Thyroid gland (tissue), 4 donors: ENCODE data around the gene NAXD. TPM values are rescaled to one million over a fixed set of nuclear protein-coding genes. Genes with fewer than 3 reads are reported as not detected.

Experiments used
- DNase-seq, 2 donors: peaks; one replicate each; pipeline ENCODE4 v3.0.0-alpha.2; 2019
- H3K27ac ChIP-seq, 3 donors: fragments of 200-600 bp; sonication (generic); 1 replicate in 2 of 3; 2 replicates in 1 of 3; pipeline ENCODE4 v1.5.1; 2016 to 2019; ENCODE audit warnings: mild to moderate bottlenecking in 1 of 3, moderate library complexity in 1 of 3
- H3K27me3 ChIP-seq: fragments of 200-600 bp; sonication (generic); one replicate; pipeline ENCODE4 v1.5.1; 2019
- H3K36me3 ChIP-seq, 2 donors: fragments of 200-600 bp; sonication (generic); one replicate each; pipeline ENCODE4 v1.5.1; 2016 to 2019
- H3K4me1 ChIP-seq, 2 donors: fragments of 200-600 bp; sonication (generic); one replicate each; pipeline ENCODE4 v1.5.1; 2017 to 2019
- H3K4me3 ChIP-seq, 3 donors: fragments of 200-600 bp; sonication (generic); replicated peaks in 1 of 3; 1 replicate in 2 of 3; 2 replicates in 1 of 3; pipeline ENCODE4 v1.5.1; 2016; ENCODE audit warnings: mild to moderate bottlenecking in 1 of 3
- H3K9me3 ChIP-seq: fragments of 200-600 bp; sonication (generic); one replicate; pipeline ENCODE4 v1.5.1; 2017
- POLR2A ChIP-seq, 2 donors: fragments of 450-650 bp; IDR thresholded peaks; one replicate each; pipeline ENCODE4 v1.6.1; 2017; ENCODE audit warnings: antibody characterized with exemption in 2 of 2, mild to moderate bottlenecking in 2 of 2, moderate library complexity in 1 of 2
- WGBS, 2 donors: methylation state at CpG; one replicate each; pipeline ENCODE4 v1.1.5; 2017; 5-methylcytosine and 5-hydroxymethylcytosine counted together
- intact Hi-C: fragments of 100-400 bp; cut with DNase I; formaldehyde crosslinking; loops from one replicate; pipeline ENCODE4 v1.15.1; 2023
- total RNA-seq, 4 donors: library from RNA; depleted of rRNA; stranded (reverse); fragments of >200 nt; gene quantifications; one replicate each; pipeline ENCODE4 v1.2.3, GENCODE V29; 2016
- TF ChIP-seq, protein P1 (sequence below), 6 experiments: fragments of 200-600 bp in 3 of 6; fragments of 450-650 bp in 3 of 6; sonication (generic) in 3 of 6; IDR thresholded peaks; one replicate each; pipeline ENCODE4 v1.5.1; 2016 to 2019; ENCODE audit warnings: antibody characterized with exemption in 6 of 6, mild to moderate bottlenecking in 2 of 6, inconsistent platforms in 1 of 6, moderate library complexity in 1 of 6

The NAXD gene
- total RNA-seq, 4 donors from 2014 or later, result 38.2 to 46.6 (median 42.8) TPM

DNA sequence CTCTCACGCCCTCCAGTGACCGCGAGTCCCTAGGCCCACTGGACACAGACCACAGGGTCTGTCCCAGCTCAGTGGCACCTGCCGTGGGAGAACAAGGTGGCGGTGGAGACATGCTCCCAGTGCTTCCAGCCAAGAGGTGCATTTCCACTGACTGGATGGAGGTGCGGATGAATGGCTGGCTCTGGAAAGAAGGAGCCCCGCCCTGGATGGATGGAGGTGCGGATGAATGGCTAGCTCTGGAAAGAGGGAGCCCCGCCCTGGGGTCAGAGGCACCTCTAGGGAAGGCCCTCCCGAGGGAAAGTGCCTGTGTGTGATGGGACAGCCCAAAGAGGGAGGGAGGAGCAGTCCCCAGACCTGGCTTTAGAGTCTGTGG is 32.0 kb downstream of the NAXD start:
- intact Hi-C loops, result loop anchor here (10.0 kb wide), 1 partner anchor 57 kb away; the partner anchor contains the start of gene CARS2
- 90 to 95% methylated on average over 7 to 10 of the region's 10 CpGs for WGBS, 2 donors
- H3K27ac ChIP-seq, result no peak overlapping the region
- no peaks in the 10 kb centered on the region for H3K27me3 ChIP-seq
- H3K36me3 ChIP-seq, result peaks cover 8 to 14% of the 10 kb centered on the region in 2 donors
- DNase-seq, result no peak
- H3K9me3 ChIP-seq, result no peaks in the 10 kb centered on the region
- H3K4me3 ChIP-seq, result no peak overlapping the region
- peaks cover 13 to 19% of the 10 kb centered on the region in 2 donors for H3K4me1 ChIP-seq
- TF ChIP-seq POLR2A (IDR thresholded peaks at IDR 0.05), result no peak
- TF ChIP-seq, protein P1, sequence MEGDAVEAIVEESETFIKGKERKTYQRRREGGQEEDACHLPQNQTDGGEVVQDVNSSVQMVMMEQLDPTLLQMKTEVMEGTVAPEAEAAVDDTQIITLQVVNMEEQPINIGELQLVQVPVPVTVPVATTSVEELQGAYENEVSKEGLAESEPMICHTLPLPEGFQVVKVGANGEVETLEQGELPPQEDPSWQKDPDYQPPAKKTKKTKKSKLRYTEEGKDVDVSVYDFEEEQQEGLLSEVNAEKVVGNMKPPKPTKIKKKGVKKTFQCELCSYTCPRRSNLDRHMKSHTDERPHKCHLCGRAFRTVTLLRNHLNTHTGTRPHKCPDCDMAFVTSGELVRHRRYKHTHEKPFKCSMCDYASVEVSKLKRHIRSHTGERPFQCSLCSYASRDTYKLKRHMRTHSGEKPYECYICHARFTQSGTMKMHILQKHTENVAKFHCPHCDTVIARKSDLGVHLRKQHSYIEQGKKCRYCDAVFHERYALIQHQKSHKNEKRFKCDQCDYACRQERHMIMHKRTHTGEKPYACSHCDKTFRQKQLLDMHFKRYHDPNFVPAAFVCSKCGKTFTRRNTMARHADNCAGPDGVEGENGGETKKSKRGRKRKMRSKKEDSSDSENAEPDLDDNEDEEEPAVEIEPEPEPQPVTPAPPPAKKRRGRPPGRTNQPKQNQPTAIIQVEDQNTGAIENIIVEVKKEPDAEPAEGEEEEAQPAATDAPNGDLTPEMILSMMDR (IDR thresholded peaks at IDR 0.05), result no peak

DNA sequence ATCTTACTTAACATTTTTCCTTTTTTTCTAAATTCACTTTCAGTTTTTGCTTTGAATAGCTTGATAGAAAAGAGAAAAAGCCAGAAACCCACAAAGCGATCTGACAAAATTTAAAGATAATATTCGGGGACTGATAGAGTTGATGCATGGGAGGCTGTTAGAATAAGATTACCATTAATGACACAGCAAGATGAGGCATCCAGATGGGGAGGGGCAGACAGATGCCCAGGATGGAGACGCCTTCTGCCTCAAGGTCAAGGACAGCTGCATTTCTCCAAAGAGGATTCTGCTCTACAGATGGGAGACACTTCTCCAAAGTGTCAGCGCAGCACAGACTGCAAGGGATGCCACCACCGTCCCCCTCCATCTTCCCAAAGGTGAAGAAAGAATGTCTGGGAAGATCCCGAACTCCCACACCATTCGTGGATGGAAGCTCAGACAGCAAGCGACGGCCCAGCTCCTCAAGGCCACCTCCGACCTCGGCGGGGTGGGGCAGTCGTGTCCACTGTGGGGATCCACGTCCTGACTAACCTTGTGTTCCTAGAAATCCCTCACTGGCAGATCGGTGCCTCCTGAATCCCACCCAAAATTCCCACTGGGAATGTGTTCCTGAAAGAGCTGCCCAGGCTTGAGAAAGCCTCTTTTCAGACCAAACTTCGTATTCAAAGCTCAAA is 32.9 kb downstream of the NAXD start:
- peaks cover 13 to 17% of the 10 kb centered on the region in 2 donors for H3K4me1 ChIP-seq
- WGBS, 2 donors, result 80 to 96% methylated on average over 9 to 16 of the region's 16 CpGs
- peaks cover 8 to 10% of the 10 kb centered on the region in 2 donors for H3K36me3 ChIP-seq
- no peak overlapping the region for H3K4me3 ChIP-seq
- H3K9me3 ChIP-seq, result no peaks in the 10 kb centered on the region
- no peak overlapping the region for H3K27ac ChIP-seq
- no peak for DNase-seq
- intact Hi-C loops, result loop anchor here (10.0 kb wide), 1 partner anchor 57 kb away; the partner anchor contains the start of gene CARS2
- TF ChIP-seq, protein P1 (IDR thresholded peaks at IDR 0.05), result no peak
- no peak for TF ChIP-seq POLR2A (IDR thresholded peaks at IDR 0.05)
- no peaks in the 10 kb centered on the region for H3K27me3 ChIP-seq

DNA sequence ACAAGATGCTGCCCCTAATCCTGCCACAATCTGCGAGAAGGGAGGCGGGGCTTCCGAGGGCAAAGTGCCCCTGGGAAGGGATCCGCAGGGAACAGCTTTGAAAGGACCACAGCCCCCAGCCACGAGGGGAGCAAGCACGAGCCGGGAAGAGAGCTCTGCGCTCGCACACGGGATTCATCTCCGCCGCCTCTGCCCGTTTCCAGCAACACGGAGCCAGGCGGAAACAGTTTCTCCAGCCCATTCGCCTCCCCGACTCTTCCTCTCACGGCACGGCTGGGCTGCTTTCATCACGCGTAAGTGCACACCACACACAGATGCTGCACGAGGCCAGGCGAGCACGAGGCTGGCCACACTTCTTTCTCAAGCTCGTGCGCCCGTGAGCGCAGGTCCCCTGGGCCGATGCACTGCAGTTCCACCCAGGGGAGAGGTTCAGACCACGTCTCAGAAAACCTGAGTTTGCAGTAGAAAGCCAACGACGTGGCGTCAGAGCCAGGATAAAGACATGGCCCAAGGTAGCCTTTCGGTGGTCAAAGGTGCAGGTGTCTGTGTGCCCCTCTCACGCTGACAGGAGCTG is 33.6 kb downstream of the NAXD start:
- no peaks in the 10 kb centered on the region for H3K9me3 ChIP-seq
- no peak overlapping the region for H3K27ac ChIP-seq
- no peaks in the 10 kb centered on the region for H3K27me3 ChIP-seq
- H3K4me1 ChIP-seq, result peaks cover 13% of the 10 kb centered on the region in 2 donors
- WGBS, 2 donors, result 90 to 96% methylated on average over 33 to 34 of the region's 35 CpGs
- TF ChIP-seq POLR2A (IDR thresholded peaks at IDR 0.05), result no peak
- TF ChIP-seq, protein P1 (IDR thresholded peaks at IDR 0.05), result no peak
- no peak for DNase-seq
- H3K4me3 ChIP-seq, result no peak overlapping the region
- peaks cover 4 to 8% of the 10 kb centered on the region in 2 donors for H3K36me3 ChIP-seq
- intact Hi-C loops, result loop anchor here (10.0 kb wide), 1 partner anchor 56 kb away; the partner anchor contains the start of gene CARS2

DNA sequence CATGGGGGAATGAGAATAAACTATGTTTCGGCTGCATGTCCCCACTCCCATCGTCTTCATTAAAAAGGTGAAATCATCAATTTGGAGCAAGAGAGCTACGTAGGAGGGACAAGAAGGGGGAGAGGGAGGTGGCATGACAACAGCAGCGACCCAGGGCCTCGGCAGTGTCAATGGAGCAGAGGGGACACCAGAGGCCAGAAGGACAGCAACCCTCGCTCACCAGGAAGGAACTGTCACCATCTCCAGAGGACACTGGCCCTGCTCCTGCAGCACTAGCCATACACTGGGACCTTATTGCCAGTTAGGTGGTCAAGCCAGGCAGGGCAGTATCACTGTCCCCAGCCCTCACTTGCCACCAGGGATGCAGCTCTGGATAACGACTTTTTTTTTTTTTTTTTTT is 34.2 kb downstream of the NAXD start:
- no peaks in the 10 kb centered on the region for H3K9me3 ChIP-seq
- peaks cover 0 to 8% of the 10 kb centered on the region in 2 donors for H3K36me3 ChIP-seq
- intact Hi-C loops, result loop anchor here (10.0 kb wide), 1 partner anchor 55 kb away; the partner anchor contains the start of gene CARS2
- DNase-seq, result no peak
- H3K27ac ChIP-seq, result no peak overlapping the region
- TF ChIP-seq, protein P1 (IDR thresholded peaks at IDR 0.05), result no peak
- no peak for TF ChIP-seq POLR2A (IDR thresholded peaks at IDR 0.05)
- WGBS, 2 donors, result 83 to 84% methylated on average over 7 of the region's 7 CpGs
- H3K4me3 ChIP-seq, result no peak overlapping the region
- no peaks in the 10 kb centered on the region for H3K27me3 ChIP-seq
- H3K4me1 ChIP-seq, result peaks cover 13% of the 10 kb centered on the region in 2 donors

DNA sequence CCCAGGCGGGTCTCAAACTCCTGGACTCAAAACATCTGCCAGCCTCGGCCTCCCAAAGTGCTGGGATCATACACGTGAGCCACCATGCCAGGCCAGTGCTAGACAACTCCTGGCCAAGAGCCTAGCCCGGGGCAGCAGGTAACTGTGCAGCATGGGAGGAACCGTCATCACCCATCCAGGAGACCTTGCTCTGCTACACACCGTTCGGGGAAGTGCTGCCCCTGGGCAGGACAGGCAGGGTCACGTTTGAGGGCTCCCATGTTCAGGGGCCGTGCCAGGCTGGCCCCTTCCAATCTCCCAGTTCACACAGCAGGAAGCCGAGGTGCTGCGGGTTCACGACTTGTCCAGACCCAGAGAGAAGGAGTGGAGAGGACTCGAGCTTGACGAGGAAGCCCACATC is 35.1 kb downstream of the NAXD start:
- Histone ChIP-seq H3K4me3 (no peak overlapping the region), H3K27ac (no peak overlapping the region), H3K4me1 (peaks cover 13% of the 10 kb centered on the region in 2 donors), H3K36me3 (peaks cover 0 to 8% of the 10 kb centered on the region in 2 donors), H3K9me3 (no peaks in the 10 kb centered on the region), H3K27me3 (no peaks in the 10 kb centered on the region)
- TF ChIP-seq, protein P1 (IDR thresholded peaks at IDR 0.05), result no peak
- TF ChIP-seq POLR2A (IDR thresholded peaks at IDR 0.05), result no peak
- intact Hi-C loops, result no loop called here
- 89 to 92% methylated on average over 10 to 13 of the region's 14 CpGs for WGBS, 2 donors
- DNase-seq, result no peak
